CD4-positive, alpha-beta T cell treated with Interferon gamma for 1 hour (primary cell): ENCODE data around the gene SORBS2.

ENCODE experiments used
- DNase-seq: peaks from one replicate; pipeline ENCODE4 v3.0.0-alpha.2; 2020

Gene SORBS2

DNA sequence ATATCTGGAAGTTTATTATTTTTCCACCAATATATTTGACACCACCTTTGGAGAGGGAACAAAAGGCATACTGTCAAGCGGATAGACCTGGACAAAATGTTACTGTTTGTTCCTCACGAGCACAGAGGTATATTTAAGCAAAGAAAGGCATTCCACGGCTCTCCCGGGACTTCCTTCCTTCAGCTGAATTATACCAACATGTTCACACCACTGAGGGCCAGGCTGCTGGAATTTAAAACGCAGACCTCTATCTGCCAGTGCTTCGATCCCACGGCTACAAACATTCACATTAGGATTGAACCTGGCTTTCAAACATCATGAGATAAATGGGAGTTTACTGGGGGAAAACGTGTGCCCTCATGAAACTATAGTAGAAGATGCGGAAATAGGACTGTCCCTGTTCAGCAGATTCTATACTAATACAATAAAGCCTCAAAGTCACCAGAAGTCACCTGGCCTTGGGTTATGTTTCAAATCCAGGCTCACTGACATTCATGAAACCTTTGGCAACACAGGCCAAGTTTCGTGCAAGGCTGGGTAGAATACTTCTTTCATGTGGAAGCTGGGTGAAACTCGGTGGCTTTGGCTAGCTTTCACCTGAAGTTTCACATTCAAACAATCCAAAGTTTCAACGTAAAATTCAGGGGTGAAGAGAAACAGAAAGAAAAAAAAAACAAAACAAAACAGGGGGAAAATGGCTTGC, 39.5 kb downstream of the SORBS2 start:
- no peak for DNase-seq

DNA sequence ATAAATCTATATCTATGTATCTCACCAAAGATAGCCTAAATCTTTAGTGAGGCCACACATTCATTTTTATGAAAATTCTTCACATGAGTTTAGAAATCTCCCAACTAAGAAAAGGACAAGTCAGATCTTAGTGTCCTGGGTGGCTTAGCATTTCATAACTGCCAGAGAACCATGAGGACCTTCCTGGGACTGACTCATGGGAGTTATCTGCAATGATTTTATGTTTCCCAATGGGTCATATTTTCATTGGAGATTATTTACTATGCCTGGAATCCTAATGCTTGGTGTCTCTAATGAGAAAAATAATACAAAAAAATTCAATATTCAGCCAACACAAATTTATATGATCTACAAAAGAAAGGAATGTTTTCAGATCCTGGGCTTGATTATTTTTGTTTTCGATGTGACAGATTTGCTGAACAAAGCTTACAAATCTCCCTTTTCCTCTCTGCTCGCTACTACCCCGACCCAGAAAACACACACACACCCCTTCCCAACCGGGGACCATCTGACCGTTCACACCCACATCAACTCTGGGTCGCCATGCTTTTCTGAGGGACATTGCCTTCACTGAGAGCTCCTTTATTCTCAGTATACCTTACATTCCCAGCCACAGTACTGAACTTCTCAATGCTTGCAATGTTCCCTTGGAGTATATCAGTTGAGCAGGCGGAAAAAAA, 40.1 kb downstream of the SORBS2 start:
- no peak for DNase-seq

DNA sequence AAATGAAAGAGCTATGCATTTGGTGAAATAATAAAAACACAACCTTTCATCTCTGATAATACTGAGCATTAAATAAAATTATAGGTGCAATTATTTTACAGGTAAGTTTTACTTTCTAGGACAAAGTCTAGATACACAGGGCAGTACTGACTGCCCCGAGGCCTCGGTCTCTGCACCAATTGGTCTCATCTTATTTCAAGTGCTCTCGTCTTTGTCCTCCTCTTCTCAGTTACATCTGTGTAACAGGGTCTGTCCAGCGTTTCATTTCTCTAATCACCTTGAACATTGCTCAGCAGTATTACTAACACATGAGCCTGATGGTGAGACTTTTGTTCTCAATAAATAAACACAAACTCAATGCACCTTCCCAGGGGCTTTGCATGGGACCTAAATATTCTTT, 44.5 kb downstream of the SORBS2 start:
- no peak for DNase-seq

DNA sequence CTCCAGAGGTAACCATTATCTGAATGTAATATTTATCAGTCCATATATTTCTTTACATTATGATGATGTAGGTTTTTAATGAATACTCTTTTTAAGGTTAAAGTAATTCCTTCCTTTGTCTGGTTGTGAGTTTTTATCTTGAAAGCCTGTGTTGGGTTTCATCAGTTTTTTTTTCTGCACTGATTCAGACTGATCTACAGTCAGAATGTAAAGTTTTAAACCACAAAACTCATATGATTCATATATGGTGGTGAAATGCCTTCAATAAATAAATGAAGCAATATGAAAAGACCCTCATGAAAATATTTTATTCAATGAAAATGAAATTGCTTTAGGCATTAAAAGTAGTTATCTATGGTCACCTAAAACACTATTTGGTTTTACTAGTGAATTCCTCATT, 47.1 kb downstream of the SORBS2 start:
- DNase-seq, result no peak

DNA sequence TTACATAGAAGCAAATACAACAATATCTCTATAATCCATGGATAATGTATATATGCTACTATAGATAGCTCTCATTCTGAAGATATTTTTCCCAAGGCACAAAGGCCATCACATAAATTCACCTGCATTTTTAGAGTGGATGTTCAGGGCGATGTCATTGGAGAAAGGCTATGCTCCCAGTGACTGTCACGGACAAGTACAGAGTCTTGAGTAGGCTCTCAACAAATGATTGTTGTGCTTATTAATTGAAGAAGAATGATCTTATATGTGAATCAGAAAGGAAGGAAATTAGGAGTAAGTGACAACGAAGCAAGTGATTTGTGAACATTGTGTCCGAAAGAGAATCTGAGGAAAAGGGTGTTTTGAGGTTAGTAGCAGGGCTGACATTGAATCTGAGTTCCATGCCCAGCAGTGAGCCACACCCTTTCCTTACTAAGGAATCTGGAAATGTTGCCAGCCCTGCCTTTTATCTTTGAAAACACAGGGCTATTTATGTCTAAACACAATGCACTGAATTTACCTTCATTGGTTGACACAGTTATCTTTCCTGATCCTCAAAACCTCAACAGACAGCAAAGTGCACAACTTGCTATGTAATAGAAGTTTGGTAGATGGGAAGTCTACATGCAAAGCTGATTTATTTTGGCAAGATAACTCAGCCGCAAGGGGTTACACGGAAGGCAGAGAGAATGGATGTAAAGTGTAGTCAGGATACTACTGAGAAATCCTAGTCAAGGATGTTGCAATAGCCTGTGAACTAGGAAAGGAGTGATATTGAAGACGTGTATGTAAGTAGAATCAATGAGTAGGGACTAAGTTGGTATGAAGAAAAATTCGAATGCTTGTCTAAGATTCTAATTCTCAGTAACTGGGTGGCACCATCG, 50.4 kb downstream of the SORBS2 start:
- no peak for DNase-seq

DNA sequence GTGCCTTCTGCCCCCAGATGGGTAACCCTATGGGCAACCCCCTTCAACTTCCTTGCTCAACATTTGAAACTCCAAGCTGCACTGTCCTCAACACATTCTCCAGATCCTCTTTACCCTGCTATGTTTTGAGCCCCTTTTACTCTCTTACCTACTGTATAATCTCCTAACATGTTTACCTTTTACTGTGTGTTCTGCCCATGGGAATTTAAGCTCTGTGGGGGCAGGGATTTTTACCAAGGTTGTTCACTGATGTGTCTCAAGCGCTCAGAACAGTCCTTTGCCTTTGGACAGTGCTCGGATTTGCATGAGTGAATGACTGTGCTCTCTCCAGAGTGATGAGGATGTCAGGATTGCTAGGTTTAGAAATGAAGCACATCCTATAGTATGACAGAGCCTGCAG, 53.2 kb downstream of the SORBS2 start:
- no peak for DNase-seq

DNA sequence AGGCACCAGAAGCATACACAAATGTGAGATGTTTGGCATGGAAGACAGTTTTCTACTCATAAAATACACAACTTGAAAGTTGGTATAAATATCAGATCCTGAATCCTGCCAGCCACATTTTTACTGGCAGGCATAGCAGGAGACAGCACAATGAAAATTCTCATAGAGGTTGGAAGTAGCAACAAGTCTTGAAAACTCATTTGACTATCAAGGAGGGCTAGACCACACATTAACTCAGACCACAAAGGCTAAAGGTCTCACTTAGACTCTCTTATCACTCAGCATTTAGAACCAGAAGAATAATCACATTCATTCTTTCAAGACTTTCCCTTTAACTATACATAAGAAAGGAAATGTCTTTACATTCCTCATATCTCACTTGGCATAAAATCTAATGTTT, 56.5 kb downstream of the SORBS2 start:
- DNase-seq, result no peak

DNA sequence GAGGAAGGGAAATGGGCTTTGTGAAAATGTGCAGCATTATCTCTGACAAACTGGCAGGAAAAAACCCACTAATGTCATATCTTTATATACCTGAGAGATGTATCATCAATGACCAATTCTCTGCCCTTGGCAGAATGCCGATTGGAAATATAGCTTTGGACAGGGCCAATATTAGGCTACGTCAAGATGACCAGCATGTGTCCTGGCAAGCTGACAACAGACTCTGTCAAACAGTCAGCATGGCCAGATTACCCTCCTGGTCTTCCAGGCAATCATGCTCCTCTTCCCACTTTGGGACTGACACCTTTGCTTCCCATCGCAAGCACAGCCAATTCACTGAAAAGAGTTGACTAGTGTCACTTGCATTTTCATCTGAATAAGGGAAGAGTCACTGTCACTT, 57.0 kb downstream of the SORBS2 start:
- DNase-seq, result no peak

DNA sequence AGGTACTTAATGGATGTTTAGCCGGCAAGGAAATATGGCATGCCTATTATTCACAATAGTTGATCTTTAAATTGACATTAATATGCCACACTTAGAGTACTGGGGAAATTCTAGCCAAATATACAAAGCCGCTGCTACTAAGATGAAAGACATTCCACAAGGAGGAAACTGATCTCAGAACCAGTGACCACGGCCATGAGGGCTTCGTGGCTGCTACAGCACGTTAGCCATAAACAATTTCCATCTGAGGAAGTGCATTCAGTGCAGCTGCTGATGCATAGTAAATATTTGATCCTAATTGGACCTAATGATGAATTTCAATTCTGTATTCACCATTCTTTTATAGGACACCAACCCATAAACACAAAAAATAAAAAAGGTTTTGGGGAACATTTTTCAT, 59.1 kb downstream of the SORBS2 start:
- no peak for DNase-seq

DNA sequence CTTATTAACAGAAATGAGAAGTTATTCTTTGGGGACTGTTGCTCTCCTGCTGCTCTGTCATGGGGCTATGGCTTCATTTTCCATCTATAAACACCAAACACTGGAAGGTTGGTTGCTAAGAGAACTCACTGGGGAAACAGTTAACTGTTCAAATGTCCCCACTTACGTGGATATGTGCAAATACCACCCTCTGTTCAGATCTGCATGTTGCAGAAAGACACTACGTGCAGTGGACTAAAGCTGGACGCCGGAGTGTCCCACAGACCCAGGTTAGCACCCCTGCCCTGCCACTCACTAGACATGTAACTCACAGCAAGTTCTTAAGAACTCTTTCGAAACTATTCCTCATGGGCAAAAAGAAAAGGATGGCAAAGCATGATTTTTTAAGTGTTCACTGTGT, 62.1 kb downstream of the SORBS2 start:
- no peak for DNase-seq

DNA sequence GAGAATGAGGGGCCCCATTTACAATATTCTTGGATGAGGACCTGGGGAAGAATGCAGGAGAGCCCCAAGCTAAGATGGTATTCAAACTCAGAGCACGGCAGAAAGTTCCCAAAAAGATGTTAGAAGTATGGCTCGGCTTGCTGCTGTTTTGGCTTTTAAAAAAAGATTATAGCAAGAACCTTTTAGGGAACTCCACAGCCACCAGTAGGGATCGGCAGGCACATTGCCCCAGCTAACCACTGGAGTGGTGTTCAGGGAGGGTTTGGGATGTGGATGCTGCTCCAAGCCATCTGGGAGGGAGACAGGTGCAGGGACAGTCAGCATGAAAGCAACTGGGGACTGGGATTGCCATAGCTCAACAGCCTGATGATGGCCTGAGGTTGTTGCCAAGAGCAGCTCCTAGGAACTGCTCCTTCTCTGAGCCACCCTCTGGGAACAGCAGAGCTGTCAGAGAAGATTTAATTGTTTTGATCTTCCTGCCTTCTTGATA, 63.0 kb downstream of the SORBS2 start:
- DNase-seq, result no peak

DNA sequence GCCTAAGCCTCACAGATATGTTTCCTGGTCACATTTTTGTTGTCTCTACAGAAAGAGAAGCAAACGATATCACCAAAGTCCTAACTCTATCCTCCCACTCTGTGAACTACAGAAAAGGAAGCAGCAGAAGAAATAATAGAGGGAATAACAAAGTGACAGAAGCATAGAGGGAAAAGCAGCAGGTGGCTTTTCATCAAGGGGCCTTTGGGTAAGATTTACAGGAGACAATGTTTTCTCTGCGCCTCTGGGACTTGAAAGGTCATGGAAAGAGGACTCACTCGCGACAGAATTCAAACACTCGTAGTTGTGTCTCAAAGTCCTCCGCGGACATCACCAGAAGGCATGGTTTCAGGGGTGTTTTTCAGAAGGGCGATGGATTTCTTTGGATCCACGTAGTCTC, 66.1 kb downstream of the SORBS2 start:
- no peak for DNase-seq

DNA sequence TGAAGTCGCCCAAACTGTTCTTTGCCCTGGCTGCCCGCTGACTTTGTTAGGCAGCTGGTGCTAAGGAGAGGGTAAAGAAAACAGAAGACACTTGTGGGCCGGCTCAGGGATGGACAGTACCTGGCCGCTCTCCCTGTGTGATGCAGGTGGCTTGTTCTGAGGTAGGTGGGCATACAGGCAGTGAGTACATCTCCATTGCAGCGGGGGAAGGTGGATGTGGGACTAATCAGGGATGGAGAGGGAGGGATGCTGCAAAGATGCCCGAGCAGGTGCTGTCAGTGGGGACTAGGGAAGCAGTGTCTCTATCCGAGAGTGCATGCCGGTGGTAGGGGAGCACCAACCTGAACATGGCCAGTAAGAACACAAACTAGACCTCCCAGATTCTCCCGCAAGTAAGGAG, 67.0 kb downstream of the SORBS2 start:
- no peak for DNase-seq

DNA sequence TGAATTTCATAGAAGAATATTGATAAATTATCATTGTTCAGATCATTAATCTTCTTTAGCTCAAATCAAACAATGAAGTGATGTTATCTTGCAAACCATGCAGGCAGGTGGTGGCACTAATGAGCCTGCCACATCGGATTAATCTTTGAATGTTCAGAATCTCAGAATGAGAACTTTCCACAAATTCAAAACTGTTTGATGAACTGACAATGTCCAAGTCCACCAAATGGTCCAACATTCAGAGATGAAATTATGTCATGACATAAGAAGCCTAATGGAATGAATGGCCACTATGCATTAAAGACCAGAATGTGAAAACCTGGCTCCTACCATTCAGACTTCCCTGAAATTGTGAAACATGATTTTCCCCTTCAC, 67.5 kb downstream of the SORBS2 start:
- no peak for DNase-seq

DNA sequence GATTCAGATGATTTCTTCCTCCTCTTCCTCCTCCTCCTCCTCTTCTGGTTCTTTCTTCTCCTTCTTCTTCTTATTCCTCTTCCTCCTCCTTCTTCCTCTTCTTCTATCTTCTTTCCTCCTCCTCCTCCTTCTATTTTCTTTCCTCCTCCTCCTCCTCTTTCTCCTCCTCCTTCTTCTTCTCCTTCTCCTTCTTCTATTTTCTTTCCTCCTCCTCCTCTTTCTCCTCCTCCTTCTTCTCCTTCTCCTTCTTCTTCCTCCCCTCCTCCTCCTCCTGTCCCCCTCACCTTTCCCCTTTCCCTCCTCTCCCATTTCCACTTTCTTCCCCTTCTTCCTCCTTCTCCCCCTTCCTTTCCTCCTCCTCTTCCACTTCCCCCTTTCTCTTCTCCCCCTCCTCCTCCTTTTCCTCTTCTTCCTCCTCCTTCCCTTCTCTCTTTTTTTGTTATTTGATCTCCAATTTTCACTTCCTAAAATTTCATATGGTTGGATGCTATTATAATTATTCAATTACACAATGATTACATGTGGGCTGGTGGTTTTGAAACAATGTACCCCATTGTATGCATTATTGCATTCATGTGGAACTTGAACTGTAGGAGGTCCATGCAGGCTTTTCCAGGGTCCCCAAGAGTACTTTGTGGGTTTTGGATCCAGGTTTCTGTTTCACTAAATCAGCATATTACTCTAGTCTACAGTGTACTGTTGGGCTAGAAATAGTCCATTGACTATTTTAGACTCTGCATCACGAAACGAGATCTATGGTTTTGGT, 68.1 kb downstream of the SORBS2 start:
- no peak for DNase-seq

DNA sequence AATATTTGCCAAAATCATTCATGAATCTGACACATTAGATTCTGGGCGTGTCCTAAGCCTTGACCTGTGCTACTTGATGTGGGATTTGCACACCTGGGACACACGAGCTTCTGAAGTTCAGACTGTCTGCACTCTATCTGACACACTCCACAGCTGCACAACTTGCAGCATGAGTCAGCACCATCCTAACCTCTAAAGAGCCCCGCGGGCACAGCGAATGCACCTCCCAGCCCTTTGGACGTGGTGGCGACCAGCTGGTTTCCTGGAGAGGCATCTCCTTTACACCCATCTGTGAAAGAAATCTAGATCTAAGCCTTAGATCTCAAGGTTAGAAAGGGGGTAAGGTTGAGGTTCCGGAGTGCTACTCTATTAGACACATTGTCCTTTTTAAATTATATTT, 69.2 kb downstream of the SORBS2 start:
- DNase-seq, result no peak

DNA sequence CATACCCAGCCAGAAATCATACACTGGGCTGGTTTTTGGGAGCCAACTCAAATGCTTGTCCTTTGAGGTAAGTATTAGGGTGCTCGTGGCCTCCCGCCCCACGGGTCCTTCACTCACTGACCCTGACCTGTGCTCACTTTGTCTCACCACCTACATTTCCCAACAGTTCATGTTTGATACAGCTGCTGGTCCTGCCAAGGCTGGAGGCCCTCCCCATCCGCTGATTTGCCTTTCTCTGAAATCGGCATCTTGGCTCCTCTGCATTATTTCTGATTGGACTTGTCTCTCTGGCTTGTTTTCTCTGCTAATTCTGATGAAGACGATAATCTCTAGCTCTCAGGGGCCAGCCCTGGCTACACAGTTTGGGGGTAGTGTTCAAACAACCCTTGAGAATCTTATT, 70.2 kb downstream of the SORBS2 start:
- DNase-seq, result no peak

DNA sequence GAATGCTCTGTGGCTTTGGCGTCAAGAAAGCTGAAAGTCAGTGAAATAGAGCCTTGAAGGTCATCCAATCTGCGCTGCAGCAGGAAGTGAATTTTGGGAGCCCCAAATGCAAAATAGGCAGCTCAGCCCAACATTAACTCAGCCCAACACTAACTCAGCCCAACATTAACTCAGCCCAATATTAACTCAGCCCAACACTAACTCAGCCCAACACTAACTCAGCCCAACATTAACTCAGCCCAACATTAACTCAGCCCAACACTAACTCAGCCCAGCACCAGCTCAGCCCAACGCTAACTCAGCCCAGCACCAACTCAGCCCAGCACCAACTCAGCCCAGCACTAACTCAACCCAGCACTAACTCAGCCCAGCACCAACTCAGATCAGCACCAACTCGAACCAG, 71.5 kb downstream of the SORBS2 start:
- no peak for DNase-seq

DNA sequence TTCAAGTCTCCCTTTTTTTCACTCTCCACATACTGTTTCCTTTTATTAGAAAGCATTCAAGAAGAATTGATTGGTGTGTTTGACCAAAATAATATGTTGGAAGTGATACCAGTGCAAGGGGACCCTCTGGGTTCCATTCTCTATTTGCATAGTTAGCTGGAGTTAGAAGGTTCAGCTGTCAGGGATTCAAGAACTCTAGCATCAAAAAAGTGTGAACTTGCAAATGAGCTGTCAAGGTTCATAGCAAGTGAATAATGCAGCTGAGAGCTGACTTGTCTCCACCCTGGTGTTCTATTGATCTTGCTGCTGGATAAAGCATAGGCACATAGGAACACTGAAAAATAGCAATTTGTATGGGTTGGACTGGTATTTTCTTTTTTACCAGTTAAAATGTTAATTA, 73.2 kb downstream of the SORBS2 start:
- DNase-seq, result no peak

DNA sequence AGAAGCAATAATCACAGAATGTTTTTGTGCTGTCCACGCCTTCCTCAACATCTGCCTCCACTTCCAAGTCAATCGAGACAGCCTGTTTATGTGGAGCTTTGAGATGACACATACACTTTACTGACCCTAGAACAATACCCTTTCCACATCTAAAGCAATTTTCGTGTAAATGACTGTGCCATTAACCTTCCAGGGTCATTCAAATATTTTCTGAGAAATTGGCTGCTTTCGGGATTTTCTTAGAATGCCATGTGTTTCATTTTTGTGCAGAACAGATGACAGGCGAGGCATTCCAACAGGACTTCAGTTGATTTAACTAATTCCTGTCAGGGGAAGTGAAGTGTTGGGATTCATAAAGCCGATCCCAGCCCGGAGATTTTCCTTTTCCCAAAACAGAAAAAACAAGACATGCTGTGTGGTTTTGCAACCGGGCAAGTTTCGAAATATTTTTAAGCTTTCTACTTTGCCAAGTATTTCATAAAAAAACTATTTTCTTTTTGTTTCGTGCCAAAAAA, 73.9 kb downstream of the SORBS2 start:
- no peak for DNase-seq

DNA sequence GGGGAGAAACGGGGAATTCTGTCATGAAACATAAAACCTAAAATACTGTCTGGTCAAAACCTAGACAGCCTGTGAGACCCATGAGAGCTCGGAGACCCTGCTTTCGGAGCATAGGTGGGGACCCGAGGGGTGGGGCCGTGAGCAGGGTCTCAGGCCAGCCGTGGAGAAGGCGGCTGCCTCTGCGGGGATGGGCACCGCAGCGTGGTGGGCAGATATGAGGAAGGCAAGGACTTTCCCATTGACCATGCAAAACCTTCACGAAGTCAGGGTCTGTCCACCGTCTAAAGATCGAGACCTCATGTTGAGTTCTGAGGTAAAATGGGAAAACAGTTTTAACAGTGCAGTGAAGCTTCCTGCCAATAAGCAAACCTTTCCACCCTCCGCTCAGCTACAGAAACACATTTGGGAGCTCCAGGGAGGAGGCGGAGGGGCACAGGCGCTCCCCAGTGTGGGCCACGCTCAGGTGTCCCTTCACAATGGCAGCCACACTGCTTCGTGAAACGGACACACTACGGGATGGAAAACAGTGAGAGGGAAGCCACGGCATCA, 74.4 kb downstream of the SORBS2 start:
- DNase-seq, result no peak

DNA sequence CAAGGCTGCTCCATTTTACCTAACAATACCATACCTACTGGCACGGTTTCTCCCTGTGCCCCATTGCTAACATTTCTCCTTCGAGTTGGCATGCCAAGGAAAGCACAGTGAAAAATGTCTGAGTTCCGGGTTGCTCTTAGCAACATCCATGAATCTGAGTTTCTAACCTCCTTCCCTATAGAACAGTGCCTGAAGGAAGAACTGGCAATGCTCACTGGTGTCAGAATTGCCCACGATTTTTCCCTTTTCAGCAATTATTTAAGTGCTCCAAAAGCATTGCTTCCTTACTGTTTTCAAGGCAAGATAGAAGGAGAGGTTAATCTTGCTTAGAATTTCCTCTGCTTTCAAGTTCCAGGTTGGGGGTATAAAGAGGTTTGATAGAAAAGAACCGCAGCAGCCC, 75.1 kb downstream of the SORBS2 start:
- DNase-seq, result no peak
